Anterior cingulate cortex (tissue), 58 donors: ENCODE measurements around the gene DPP6.

ENCODE experiments used
- DNase-seq, 58 donors: peaks; one replicate each; lab custom pipeline; 2025; lab: John Stamatoyannopoulos, UW

The DPP6 gene

GRCh38 chr7:154497751-154498150, 445.6 kb downstream of the DPP6 start:
- no peak for DNase-seq

- peak in 1 of 58 donors; percentile 45 for DNase-seq
These were observed 451.9 kb downstream of the DPP6 start for GRCh38 chr7:154503962-154504550.

- DNase-seq, result no peak
These were observed 452.7 kb downstream of the DPP6 start for GRCh38 chr7:154504918-154505317.

- no peak for DNase-seq
These were observed 453.2 kb downstream of the DPP6 start for GRCh38 chr7:154505362-154505761.

GRCh38 chr7:154509192-154509591, 457.0 kb downstream of the DPP6 start:
- no peak for DNase-seq

- no peak for DNase-seq
These were observed 460.1 kb downstream of the DPP6 start for GRCh38 chr7:154512121-154512833.

- no peak for DNase-seq
These were observed 465.6 kb downstream of the DPP6 start for GRCh38 chr7:154517768-154518167.

- DNase-seq, result no peak
These were observed 467.0 kb downstream of the DPP6 start for GRCh38 chr7:154519229-154519628.

GRCh38 chr7:154530136-154530535, 477.9 kb downstream of the DPP6 start:
- DNase-seq, result no peak

- no peak for DNase-seq
These were observed 480.6 kb downstream of the DPP6 start for GRCh38 chr7:154532771-154533170.

- no peak for DNase-seq
These were observed 488.4 kb downstream of the DPP6 start for GRCh38 chr7:154540596-154540995.

- DNase-seq, result no peak
These were observed 489.4 kb downstream of the DPP6 start for GRCh38 chr7:154541606-154542005.

GRCh38 chr7:154546946-154547587, 494.9 kb downstream of the DPP6 start:
- DNase-seq, result peak in 23 of 58 donors; percentile 5 to 75 (median 33)

- no peak for DNase-seq
These were observed 501.6 kb downstream of the DPP6 start for GRCh38 chr7:154553711-154554265.

GRCh38 chr7:154559454-154559853, 507.3 kb downstream of the DPP6 start:
- no peak for DNase-seq

GRCh38 chr7:154564676-154565075, 512.5 kb downstream of the DPP6 start:
- peak in 1 of 58 donors; percentile 26 for DNase-seq

- DNase-seq, result no peak
These were observed 514.7 kb downstream of the DPP6 start for GRCh38 chr7:154566877-154567276.

- peak in 7 of 58 donors; percentile 14 to 57 (median 31) for DNase-seq
These were observed 516.1 kb downstream of the DPP6 start for GRCh38 chr7:154568346-154568745.

- no peak for DNase-seq
These were observed 517.7 kb downstream of the DPP6 start for GRCh38 chr7:154569916-154570315.

- no peak for DNase-seq
These were observed 519.6 kb downstream of the DPP6 start for GRCh38 chr7:154571772-154572171.

- DNase-seq, result no peak
These were observed 522.0 kb downstream of the DPP6 start for GRCh38 chr7:154574235-154574634.
